GM19468 (cell line): ENCODE data around the gene STK36.

Experiments used
- ATAC-seq: cut with Tn5 transposase; IDR thresholded peaks from one replicate; pipeline ENCODE4 v1.9.1; 2021; ENCODE audit warnings: mild to moderate bottlenecking, moderate library complexity, moderate number of reproducible peaks; ENCODE audit not compliant: unreplicated experiment; ENCODE audit errors: extremely low read depth

STK36 gene

GRCh38 chr2:218745559-218746469, 73.9 kb downstream of the STK36 start:
- no peak for ATAC-seq

GRCh38 chr2:218746470-218746795, 74.5 kb downstream of the STK36 start:
- ATAC-seq = no peak

- ATAC-seq = no peak
These were observed 75.1 kb downstream of the STK36 start for GRCh38 chr2:218746960-218747359.

GRCh38 chr2:218748741-218749441, 77.0 kb downstream of the STK36 start:
- no peak for ATAC-seq
